ENCODE data around the gene RPF1.
A peak's percentile ranks its signal among the peaks of the same experiment; 100 is the strongest.
"Not testable (repeated sequence)": the region's sequence is repeated elsewhere in the genome, so short reads cannot be mapped to it uniquely, and the experiment has no call there.

The RPF1 gene
- total RNA-seq: 13.2 to 45.5 (median 28.0) reads per million in 17 experiments

- peak; percentile 76 to 90 (median 88) for DNase-seq
Observed at GRCh38 chr1:84478876-84479868, at the start of gene RPF1. Gene RPF1, plus strand, starts transcription at chr1:84479266. Its CDS starts 16 bp downstream, at chr1:84479282.

GRCh38 chr1:84430546-84430945, 48.5 kb upstream of the RPF1 start:
- DNase-seq: peak; percentile 19 to 82 (median 47)

- peak; percentile 80 to 90 (median 82) for DNase-seq
Observed at GRCh38 chr1:84433258-84434080, 45.6 kb upstream of the RPF1 start.

- DNase-seq: no peak
Observed at GRCh38 chr1:84434081-84434769, 44.8 kb upstream of the RPF1 start.

- DNase-seq: peak in 2 of 4 experiments; percentile 53 to 58
Observed at GRCh38 chr1:84434801-84435549, 44.1 kb upstream of the RPF1 start.

GRCh38 chr1:84436876-84437655, 42.0 kb upstream of the RPF1 start:
- peak; percentile 58 to 84 (median 74) for DNase-seq

- peak; percentile 55 to 95 (median 88) for DNase-seq
Observed at GRCh38 chr1:84442256-84442655, 36.8 kb upstream of the RPF1 start.

- DNase-seq: not testable (repeated sequence)
Observed at GRCh38 chr1:84442747-84443646, 36.1 kb upstream of the RPF1 start.

- DNase-seq: not testable (repeated sequence)
Observed at GRCh38 chr1:84448704-84449103, 30.4 kb upstream of the RPF1 start.

GRCh38 chr1:84450910-84451309, 28.2 kb upstream of the RPF1 start:
- peak; percentile 57 to 81 (median 66) for DNase-seq

GRCh38 chr1:84452436-84452835, 26.6 kb upstream of the RPF1 start:
- DNase-seq: peak in 2 of 4 experiments; percentile 26 to 28

- no peak for DNase-seq
Observed at GRCh38 chr1:84462118-84462517, 16.9 kb upstream of the RPF1 start.

GRCh38 chr1:84467298-84467697, 11.8 kb upstream of the RPF1 start:
- no peak for DNase-seq

- DNase-seq: no peak
Observed at GRCh38 chr1:84476225-84476624, 2.8 kb upstream of the RPF1 start.

GRCh38 chr1:84479998-84480397, 932 bp downstream of the RPF1 start:
- DNase-seq: no peak

- DNase-seq: no peak
Observed at GRCh38 chr1:84480650-84481049, 1.6 kb downstream of the RPF1 start.

GRCh38 chr1:84481317-84481716, 2.3 kb downstream of the RPF1 start:
- no peak for DNase-seq

GRCh38 chr1:84488107-84488506, 9.0 kb downstream of the RPF1 start:
- no peak for DNase-seq

GRCh38 chr1:84489766-84490165, 10.7 kb downstream of the RPF1 start:
- no peak for DNase-seq

- no peak for DNase-seq
Observed at GRCh38 chr1:84492726-84493125, 13.7 kb downstream of the RPF1 start.
